ENCODE measurements around the gene PCSK7. TPM values are rescaled to one million over a fixed set of nuclear protein-coding genes. Genes with fewer than 3 reads are reported as not detected.

The PCSK7 gene
- total RNA-seq, 4 donors from 2014 or later = 56.7 to 113 (median 73.3) TPM

- peaks cover 44% of the 10 kb centered on the region for H3K4me1 ChIP-seq
- 93% methylated on average over 21 of the region's 22 CpGs for WGBS
- peaks cover 11% of the 10 kb centered on the region for H3K36me3 ChIP-seq
- H3K9me3 ChIP-seq = no peaks in the 10 kb centered on the region
- no peak overlapping the region for H3K4me3 ChIP-seq
- H3K27ac ChIP-seq = no peak overlapping the region
- H3K27me3 ChIP-seq = no peaks in the 10 kb centered on the region
- peak in 1 of 2 donors; percentile 35 for DNase-seq (ENCODE audit: low spot score in 2 of 2)
- TF ChIP-seq EP300 (IDR thresholded peaks at IDR 0.05) (no peak), CTCF (IDR thresholded peaks at IDR 0.05) (no peak), POLR2AphosphoS5 (IDR thresholded peaks at IDR 0.05) (no peak), POLR2A (IDR thresholded peaks at IDR 0.05) (no peak)
Measured at GRCh38 chr11:117181586-117182550, 50.0 kb downstream of the PCSK7 start.

GRCh38 chr11:117180661-117181585, 51.0 kb downstream of the PCSK7 start:
- Histone ChIP-seq H3K4me1 (peaks cover 44% of the 10 kb centered on the region), H3K9me3 (no peaks in the 10 kb centered on the region), H3K4me3 (no peak overlapping the region), H3K27ac (no peak overlapping the region), H3K27me3 (no peaks in the 10 kb centered on the region), H3K36me3 (peaks cover 8% of the 10 kb centered on the region)
- TF ChIP-seq CTCF (IDR thresholded peaks at IDR 0.05) = peak; percentile 22 to 57
- TF ChIP-seq POLR2AphosphoS5 (IDR thresholded peaks at IDR 0.05) = no peak
- DNase-seq (ENCODE audit: low spot score in 2 of 2) = peak; percentile 83 to 87
- 62% methylated on average over 7 of the region's 22 CpGs for WGBS

GRCh38 chr11:117180020-117180419, 51.9 kb downstream of the PCSK7 start:
- Histone ChIP-seq H3K27ac (peak overlapping the region; percentile 89), H3K4me1 (peaks cover 44% of the 10 kb centered on the region)
- peak in 1 of 2 donors; percentile 31 for DNase-seq (ENCODE audit: low spot score in 2 of 2)

GRCh38 chr11:117179048-117179999, 52.5 kb downstream of the PCSK7 start:
- TF ChIP-seq CTCF (IDR thresholded peaks at IDR 0.05) = no peak
- no peak for TF ChIP-seq POLR2A (IDR thresholded peaks at IDR 0.05)
- TF ChIP-seq POLR2AphosphoS5 (IDR thresholded peaks at IDR 0.05) = no peak
- no peak for TF ChIP-seq EP300 (IDR thresholded peaks at IDR 0.05)
- Histone ChIP-seq H3K27me3 (no peaks in the 10 kb centered on the region), H3K9me3 (no peaks in the 10 kb centered on the region), H3K4me3 (peak overlapping the region; percentile 79), H3K36me3 (peaks cover 5% of the 10 kb centered on the region), H3K27ac (peak overlapping the region; percentile 89), H3K4me1 (peaks cover 44% of the 10 kb centered on the region)
- 6% methylated on average over 10 of the region's 39 CpGs for WGBS
- DNase-seq (ENCODE audit: low spot score in 2 of 2) = peak; percentile 76 to 88

More at GRCh38 chr11:117180020-117180419, 51.9 kb downstream of the PCSK7 start:
- TF ChIP-seq EP300 (IDR thresholded peaks at IDR 0.05) (no peak), POLR2AphosphoS5 (IDR thresholded peaks at IDR 0.05) (no peak), POLR2A (IDR thresholded peaks at IDR 0.05) (no peak), CTCF (IDR thresholded peaks at IDR 0.05) (no peak)
- H3K36me3 ChIP-seq = peaks cover 5% of the 10 kb centered on the region
- H3K27me3 ChIP-seq = no peaks in the 10 kb centered on the region
- H3K9me3 ChIP-seq = no peaks in the 10 kb centered on the region
- WGBS = 12% methylated on average over 4 of the region's 4 CpGs
- H3K4me3 ChIP-seq = peak overlapping the region; percentile 79
